H1 (cell line): Measurements from ENCODE around the gene SMTNL1. TPM values are rescaled to one million over a fixed set of nuclear protein-coding genes. Genes with fewer than 3 reads are reported as not detected.

Source experiments
- CTCF ChIA-PET: fragments of 300-600 bp; sonication (Branson Sonifier 250); formaldehyde crosslinking; loops from one replicate; lab custom pipeline; 2021; ENCODE audit not compliant: partially characterized antibody; lab: Charles Lee
- POLR2A ChIA-PET: fragments of 300-600 bp; sonication (Branson Sonifier 250); formaldehyde crosslinking; loops from one replicate; lab custom pipeline; 2021; ENCODE audit warnings: inconsistent platforms; ENCODE audit not compliant: partially characterized antibody; lab: Charles Lee
- DNase-seq, 2 experiments: peaks; one replicate each; pipeline versions ENCODE4 v3.0.0 to v3.0.0-alpha.2; 2010 to 2022; ENCODE audit warnings: low spot score in 2 of 2, low read depth in 1 of 2, mixed read lengths in 1 of 2
- FAIRE-seq: peaks from 2 replicates; lab custom pipeline; 2011; peaks lifted over from hg19 to GRCh38; lab: Jason Lieb, UNC
- H2AFZ ChIP-seq: 2 replicates; pipeline ENCODE4 v1.8.1; 2012; ENCODE audit warnings: low read length, inconsistent platforms
- H2AK5ac ChIP-seq: 2 replicates; pipeline ENCODE4 v1.6.1; 2013; ENCODE audit warnings: low read depth, low read length
- H2BK120ac ChIP-seq: replicated peaks from 2 replicates; pipeline ENCODE3; 2013; ENCODE audit warnings: low read depth, low read length, inconsistent platforms
- H2BK12ac ChIP-seq: 2 replicates; pipeline ENCODE4 v1.6.1; 2013; ENCODE audit warnings: low read depth, low read length
- H2BK15ac ChIP-seq: 2 replicates; pipeline ENCODE4 v1.6.1; 2013; ENCODE audit warnings: low read length
- H2BK20ac ChIP-seq: 2 replicates; pipeline ENCODE4 v1.6.1; 2013; ENCODE audit warnings: low read length
- H2BK5ac ChIP-seq: 2 replicates; pipeline ENCODE4 v1.6.1; 2013; ENCODE audit warnings: low read depth, low read length
- H3K14ac ChIP-seq: 2 replicates; pipeline ENCODE4 v1.6.1; 2013; ENCODE audit warnings: inconsistent platforms; ENCODE audit not compliant: insufficient read length
- H3K18ac ChIP-seq: 2 replicates; pipeline ENCODE4 v1.6.1; 2013; ENCODE audit warnings: low read length; ENCODE audit errors: extremely low read depth
- H3K23ac ChIP-seq: 2 replicates; pipeline ENCODE4 v1.6.1; 2013; ENCODE audit warnings: inconsistent platforms; ENCODE audit not compliant: insufficient read length
- H3K23me2 ChIP-seq: 2 replicates; pipeline ENCODE4 v1.6.1; 2013; ENCODE audit warnings: low read depth, low read length
- H3K27ac ChIP-seq: 2 replicates; pipeline ENCODE4 v1.6.1; 2011; ENCODE audit warnings: low read depth, low read length, inconsistent platforms
- H3K27me3 ChIP-seq, 4 experiments: replicated peaks in 1 of 4; 1 replicate in 1 of 4; 2 replicates in 3 of 4; pipeline versions ENCODE4 v1.6.1 to v1.8.1; 2011 to 2013; ENCODE audit warnings: low read length in 3 of 4, mild to moderate bottlenecking in 3 of 4, inconsistent platforms in 2 of 4, mixed read lengths in 2 of 4, moderate library complexity in 1 of 4; ENCODE audit not compliant: control insufficient read depth in 3 of 4, insufficient read depth in 3 of 4; ENCODE audit errors: extremely low read depth in 1 of 4
- H3K36me3 ChIP-seq, 4 experiments: 2 replicates each; pipeline versions ENCODE4 v1.6.1 to v1.8.1; 2011 to 2013; ENCODE audit warnings: mild to moderate bottlenecking in 4 of 4, low read length in 3 of 4, moderate library complexity in 2 of 4, control low read depth in 1 of 4, inconsistent platforms in 1 of 4; ENCODE audit not compliant: insufficient read depth in 4 of 4, control insufficient read depth in 2 of 4
- H3K4ac ChIP-seq: replicated peaks from 2 replicates; pipeline ENCODE3; 2013; ENCODE audit warnings: low read length, low read depth, mixed read lengths, inconsistent platforms; ENCODE audit not compliant: insufficient read length
- H3K4me1 ChIP-seq, 4 experiments: replicated peaks in 1 of 4; 1 replicate in 1 of 4; 2 replicates in 3 of 4; pipeline versions ENCODE4 v1.6.1 to v1.8.1; 2011 to 2013; ENCODE audit warnings: low read length in 3 of 4, inconsistent platforms in 2 of 4, mixed read lengths in 1 of 4; ENCODE audit not compliant: insufficient read depth in 4 of 4, control insufficient read depth in 3 of 4
- H3K4me2 ChIP-seq, 2 experiments: 2 replicates each; pipeline versions ENCODE4 v1.6.1 to v1.8.1; 2011 to 2013; ENCODE audit warnings: low read depth in 2 of 2, low read length in 2 of 2, control low read depth in 1 of 2, inconsistent platforms in 1 of 2, mild to moderate bottlenecking in 1 of 2; ENCODE audit not compliant: insufficient read depth in 1 of 2
- H3K4me3 ChIP-seq, 4 experiments: fragments of 200-600, 300-600 bp in 1 of 4; sonication (generic), shearing (Covaris generic), sonication (Bioruptor Twin) in 1 of 4; 2 replicates each; pipeline versions ENCODE4 v1.5.1 to v1.8.1; 2011 to 2016; ENCODE audit warnings: low read length in 4 of 4, low read depth in 3 of 4, control low read depth in 2 of 4, inconsistent platforms in 2 of 4, mild to moderate bottlenecking in 2 of 4, mixed read lengths in 1 of 4, moderate library complexity in 1 of 4; ENCODE audit not compliant: insufficient read depth in 2 of 4; ENCODE audit errors: extremely low read depth in 1 of 4
- H3K56ac ChIP-seq: replicated peaks from 2 replicates; pipeline ENCODE3; 2013; ENCODE audit warnings: low read depth, mild to moderate bottlenecking, mixed read lengths, low read length, inconsistent platforms; ENCODE audit not compliant: insufficient read length
- H3K79me1 ChIP-seq: 2 replicates; pipeline ENCODE4 v1.6.1; 2013; ENCODE audit warnings: low read depth, low read length, control low read depth
- H3K79me2 ChIP-seq, 2 experiments: 2 replicates each; pipeline versions ENCODE4 v1.6.1 to v1.8.1; 2012 to 2013; ENCODE audit warnings: low read length in 2 of 2, mild to moderate bottlenecking in 2 of 2, inconsistent platforms in 1 of 2; ENCODE audit not compliant: insufficient read depth in 2 of 2, control insufficient read depth in 1 of 2
- H3K9ac ChIP-seq, 4 experiments: replicated peaks in 1 of 4; 1 replicate in 1 of 4; 2 replicates in 3 of 4; pipeline versions ENCODE4 v1.6.1 to v1.8.1; 2011 to 2013; ENCODE audit warnings: low read depth in 3 of 4, low read length in 3 of 4, control low read depth in 2 of 4, mild to moderate bottlenecking in 2 of 4, moderate library complexity in 2 of 4, inconsistent platforms in 1 of 4; ENCODE audit errors: extremely low read depth in 1 of 4
- H3K9me3 ChIP-seq, 2 experiments: 2 replicates each; pipeline versions ENCODE4 v1.6.1 to v1.8.1; 2012 to 2013; ENCODE audit warnings: mild to moderate bottlenecking in 2 of 2, moderate library complexity in 2 of 2, control low read depth in 1 of 2, inconsistent platforms in 1 of 2, low read depth in 1 of 2, low read length in 1 of 2, mixed read lengths in 1 of 2; ENCODE audit not compliant: insufficient read depth in 2 of 2
- H4K20me1 ChIP-seq, 2 experiments: replicated peaks in 1 of 2; 2 replicates each; pipeline versions ENCODE3 to v1.8.1; 2011 to 2013; ENCODE audit warnings: inconsistent platforms in 2 of 2, low read length in 2 of 2, mild to moderate bottlenecking in 1 of 2; ENCODE audit not compliant: insufficient read depth in 2 of 2, control insufficient read depth in 1 of 2
- H4K5ac ChIP-seq: 2 replicates; pipeline ENCODE4 v1.6.1; 2013; ENCODE audit warnings: low read length, low read depth, mixed read lengths, inconsistent platforms; ENCODE audit not compliant: insufficient read length
- H4K8ac ChIP-seq: 2 replicates; pipeline ENCODE4 v1.8.0; 2013; ENCODE audit warnings: mild to moderate bottlenecking, moderate library complexity, low read length, inconsistent platforms; ENCODE audit not compliant: insufficient read depth; ENCODE audit errors: extremely low read depth
- H4K91ac ChIP-seq: replicated peaks from 2 replicates; pipeline ENCODE3; 2013; ENCODE audit warnings: low read length, mixed read lengths, inconsistent platforms; ENCODE audit not compliant: insufficient read length
- CHD1 ChIP-seq: IDR thresholded peaks from 2 replicates; pipeline ENCODE4 v1.6.1; 2012; ENCODE audit warnings: low read depth, low read length, improper control_type of control experiment
- CHD2 ChIP-seq: IDR thresholded peaks from 2 replicates; pipeline ENCODE4 v1.6.1; 2012; ENCODE audit warnings: low read length, improper control_type of control experiment
- GABPA ChIP-seq: IDR thresholded peaks from 2 replicates; pipeline ENCODE4 v1.6.1; 2011; ENCODE audit warnings: mild to moderate bottlenecking, low read length, moderate library complexity, borderline replicate concordance; ENCODE audit not compliant: insufficient read depth
- HDAC6 ChIP-seq: IDR thresholded peaks from one replicate; pipeline ENCODE4 v1.7.1; 2012; ENCODE audit warnings: low read depth, mild to moderate bottlenecking, inconsistent platforms, low read length, moderate library complexity
- JUND ChIP-seq: IDR thresholded peaks from 2 replicates; pipeline ENCODE4 v1.6.1; 2011; ENCODE audit warnings: mild to moderate bottlenecking, improper control_type of control experiment, low read length
- KDM1A ChIP-seq: fragments of 200-600, 300-600 bp; sonication (generic); IDR thresholded peaks from 2 replicates; pipeline ENCODE4 v1.7.1; 2016; ENCODE audit warnings: mild to moderate bottlenecking, low read length, borderline replicate concordance
- NANOG ChIP-seq: IDR thresholded peaks from 2 replicates; pipeline ENCODE4 v1.6.1; 2011; ENCODE audit warnings: low read length, low read depth, mild to moderate bottlenecking, inconsistent platforms; ENCODE audit not compliant: insufficient read depth, poor library complexity, severe bottlenecking
- RAD21 ChIP-seq, 2 experiments: IDR thresholded peaks in 1 of 2; conservative IDR thresholded peaks in 1 of 2; 2 replicates each; pipeline ENCODE4 v1.6.1; 2011; ENCODE audit warnings: low read depth in 2 of 2, low read length in 2 of 2, improper control_type of control experiment in 1 of 2, inconsistent platforms in 1 of 2, mild to moderate bottlenecking in 1 of 2, moderate library complexity in 1 of 2
- RBBP5 ChIP-seq: IDR thresholded peaks from 2 replicates; pipeline ENCODE4 v1.7.1; 2012; ENCODE audit warnings: low read depth, mild to moderate bottlenecking, inconsistent platforms, low read length, moderate library complexity, borderline replicate concordance
- RFX5 ChIP-seq: IDR thresholded peaks from 2 replicates; pipeline ENCODE4 v1.6.1; 2011; ENCODE audit warnings: low read depth, low read length, improper control_type of control experiment, borderline replicate concordance
- SIX5 ChIP-seq: IDR thresholded peaks from 2 replicates; pipeline ENCODE4 v1.6.1; 2011; ENCODE audit warnings: mild to moderate bottlenecking, low read depth, low read length
- SP2 ChIP-seq: IDR thresholded peaks from 2 replicates; pipeline ENCODE4 v1.6.1; 2012; ENCODE audit warnings: mild to moderate bottlenecking, low read length, inconsistent platforms
- WGBS, 2 experiments: shearing (Covaris generic) in 1 of 2; methylation state at CpG; one replicate each; pipeline versions ENCODE4 v1.1.6 to v1.1.7; 2013 to 2015; ENCODE audit warnings: low lambda C conversion rate in 2 of 2, mixed read lengths in 2 of 2, inconsistent platforms in 1 of 2, low coverage in 1 of 2, missing lambda C conversion rate in 1 of 2; ENCODE audit not compliant: insufficient replicate concordance in 2 of 2, insufficient coverage in 1 of 2, insufficient read length in 1 of 2; ENCODE audit errors: extremely low coverage in 1 of 2, missing lambda C conversion rate in 1 of 2; 5-methylcytosine and 5-hydroxymethylcytosine counted together
- polyA plus RNA-seq, 7 experiments: library from polyadenylated mRNA; depleted of rRNA in 3 of 7; stranded (reverse) in 5 of 7; unstranded in 2 of 7; fragments of >200 nt in 5 of 7; fragments of 200-250 nt in 2 of 7; gene quantifications; 1 replicate in 5 of 7; 2 replicates in 1 of 7; 4 replicates in 1 of 7; pipeline versions ENCODE4 v1.2.1 to v1.2.3, GENCODE V29; 2011 to 2013; ENCODE audit warnings: missing spikeins in 2 of 7, mixed read lengths in 2 of 7
- total RNA-seq: library from RNA; stranded (reverse); fragmentation: NEBNext Ultra II Directional; extraction: Animal tissue kit (Norgen Biotek cat#: 25700); gene quantifications from 2 replicates; pipeline ENCODE4 v1.2.1, GENCODE V29; 2021

SMTNL1 gene
- total and polyA plus RNA-seq, 2 of the 8 experiments (the other 6 are each of a cell fraction or from before 2014, with no cell fraction given): 0.18 TPM; not detected in 1

DNA sequence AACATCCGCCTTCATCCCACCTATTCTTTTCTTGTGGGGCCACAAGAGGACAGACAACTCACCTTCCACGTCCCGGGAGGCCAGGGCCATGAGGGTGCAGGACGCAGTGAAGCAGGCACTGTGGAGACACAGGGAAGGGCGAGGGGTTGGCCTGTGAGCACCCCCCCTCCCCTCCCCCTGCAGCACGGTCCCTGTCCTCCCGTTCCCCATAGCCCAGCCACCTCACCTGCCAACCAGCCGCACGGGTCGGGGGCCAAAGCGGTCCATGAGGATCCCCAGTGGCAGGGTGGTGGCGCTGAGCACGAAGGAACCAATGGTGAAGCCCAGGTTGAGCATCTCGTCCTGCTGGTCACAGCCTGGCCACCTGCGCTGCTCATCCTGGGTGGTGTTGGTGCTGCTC, 36.5 kb upstream of the SMTNL1 start:
- Histone ChIP-seq H3K9me3 (no peaks in the 10 kb centered on the region), H3K79me2 (peaks cover 0 to 6% of the 10 kb centered on the region in 2 experiments; a peak in 1 of 4 replicates), H2BK5ac (peak overlapping the region; percentile 93; the same call in 1 of the 2 replicates), H2BK120ac (no peak overlapping the region), H3K4ac (no peak overlapping the region), H3K14ac (no peak overlapping the region), H2BK20ac (0 out of 2 replicates have a peak overlapping the region, but pooled peaks have one; percentile 34), H4K5ac (no peak overlapping the region), H4K20me1 (peaks cover 0 to 2% of the 10 kb centered on the region in 2 experiments), H2AFZ (no peak overlapping the region), H3K9ac (no peak overlapping the region; a peak in 1 of 7 replicates), H3K18ac (no peak overlapping the region), H3K27ac (no peak overlapping the region), H3K36me3 (no peaks in the 10 kb centered on the region; a peak in 2 of 8 replicates), H3K4me2 (peak overlapping the region in 1 of 2 experiments; percentile 87; a peak in 1 of 4 replicates), H3K56ac (no peak overlapping the region), H2BK12ac (0 out of 2 replicates have a peak overlapping the region, but pooled peaks have one; percentile 19), H3K27me3 (no peaks in the 10 kb centered on the region), H3K4me1 (peaks cover 7 to 18% (median 14%) of the 10 kb centered on the region in 4 experiments), H4K91ac (no peak overlapping the region), H3K23me2 (peaks cover 2% of the 10 kb centered on the region; the same call in 1 of the 2 replicates), H3K4me3 (no peak overlapping the region), H2AK5ac (peak overlapping the region; percentile 98), H3K79me1 (peaks cover 2% of the 10 kb centered on the region; the same call in 1 of the 2 replicates), H2BK15ac (no peak overlapping the region), H4K8ac (no peak overlapping the region), H3K23ac (no peak overlapping the region)
- FAIRE-seq (no peak), DNase-seq (no peak)
- WGBS, 2 experiments: 89% methylated on average over 15 of the region's 15 CpGs; no CpG with 5 or more reads in 1 of the 2 experiments
- CTCF ChIA-PET: interaction anchor here (1.4 to 33.7 kb wide), 7 partner anchors 8 to 58 kb away, joined by 3 to 1146 read pairs (median 5); partner anchors contain the start of genes SLC43A1, SMTNL1 and TIMM10
- POLR2A ChIA-PET: interaction anchor here (0.9 to 4.3 kb wide), 17 partner anchors 8 to 178 kb away, joined by 3 to 66 read pairs (median 5); partner anchors contain the start of genes SLC43A1 and TIMM10
- TF ChIP-seq CHD1: no peak
- TF ChIP-seq SIX5: no peak
- TF ChIP-seq HDAC6: no peak
- TF ChIP-seq RAD21 (IDR thresholded peaks at IDR 0.05 in 1 of 2, conservative IDR thresholded peaks at IDR 0.05 in 1 of 2; ENCODE audit: low read depth in 2 of 2, low read length in 2 of 2): no peak
- TF ChIP-seq RBBP5: no peak
- no peak for TF ChIP-seq SP2
- no peak for TF ChIP-seq KDM1A
- TF ChIP-seq RFX5: no peak
- TF ChIP-seq JUND: no peak
- TF ChIP-seq CHD2: no peak
- TF ChIP-seq NANOG: no peak
- no peak for TF ChIP-seq GABPA
